HepG2 (cell line): Measurements from ENCODE around the gene CDC27. TPM values are rescaled to one million over a fixed set of nuclear protein-coding genes. Genes with fewer than 3 reads are reported as not detected.

Source experiments
- ATAC-seq: fragments of 200-7000 bp; cut with Tn5 transposase; 3 replicates; pipeline ENCODE4 v1.9.1; 2020; ENCODE audit warnings: mild to moderate bottlenecking, moderate library complexity
- BruUV-seq: library from RNA; stranded (reverse); fragments of 400-500 nt; replicated peaks from 2 replicates; lab custom pipeline; 2021; lab: Mats Ljungman, UMichigan
- CTCF ChIA-PET: fragments of 300-600 bp; formaldehyde crosslinking; extraction: SDS; loops from one replicate; lab custom pipeline; 2021; ENCODE audit warnings: low total read pairs, inconsistent platforms, low intra/inter-chr PET ratio; lab: Yijun Ruan, JAX
- POLR2A ChIA-PET: fragments of 350-600 bp; sonication (Branson Sonifier 250); formaldehyde crosslinking; loops from one replicate; lab custom pipeline; 2020; ENCODE audit warnings: antibody characterized with exemption, inconsistent platforms; lab: Yijun Ruan, JAX
- DNase-seq: peaks from one replicate; pipeline ENCODE4 v3.0.0-alpha.2; 2015; ENCODE audit warnings: low spot score
- FAIRE-seq: peaks from 3 replicates; lab custom pipeline; 2011; peaks lifted over from hg19 to GRCh38; lab: Jason Lieb, UNC
- H2AFZ ChIP-seq: one replicate; pipeline ENCODE4 v1.6.1; 2011; ENCODE audit warnings: low read length, inconsistent platforms
- H3K27ac ChIP-seq: fragments of 300-600 bp; 3 replicates; pipeline ENCODE4 v1.8.0; 2011; ENCODE audit warnings: mixed run types, mild to moderate bottlenecking, mixed read lengths, low read length, inconsistent platforms; ENCODE audit not compliant: insufficient read depth; ENCODE audit errors: extremely low read length
- H3K27me3 ChIP-seq, 2 experiments: fragments of 200-600 bp in 1 of 2; 2 replicates in 1 of 2; 3 replicates in 1 of 2; pipeline versions ENCODE4 v1.6.0 to v1.8.0; 2011; ENCODE audit warnings: low read length in 2 of 2, mild to moderate bottlenecking in 2 of 2, moderate library complexity in 2 of 2, inconsistent platforms in 1 of 2; ENCODE audit not compliant: insufficient read depth in 2 of 2, control insufficient read depth in 1 of 2
- H3K36me3 ChIP-seq, 2 experiments: fragments of 200-600 bp in 1 of 2; replicated peaks in 1 of 2; 2 replicates in 1 of 2; 3 replicates in 1 of 2; pipeline versions ENCODE4 v1.5.1 to v1.8.0; 2011; ENCODE audit warnings: low read length in 2 of 2, inconsistent platforms in 1 of 2; ENCODE audit not compliant: insufficient read depth in 2 of 2, control insufficient read depth in 1 of 2
- H3K4me1 ChIP-seq: 2 replicates; pipeline ENCODE4 v1.5.1; 2012; ENCODE audit warnings: low read length, inconsistent platforms; ENCODE audit not compliant: insufficient read depth
- H3K4me2 ChIP-seq: 2 replicates; pipeline ENCODE4 v1.6.0; 2011; ENCODE audit warnings: low read depth, low read length, inconsistent platforms
- H3K4me3 ChIP-seq, 3 experiments: fragments of 200-600 bp in 1 of 3; sonication (generic), shearing (Covaris generic) in 1 of 3; replicated peaks in 1 of 3; 2 replicates each; pipeline ENCODE4 v1.5.1; 2011 to 2016; ENCODE audit warnings: low read length in 3 of 3, inconsistent platforms in 2 of 3, low read depth in 2 of 3, mild to moderate bottlenecking in 2 of 3, control low read depth in 1 of 3, mixed read lengths in 1 of 3; ENCODE audit not compliant: insufficient read depth in 1 of 3
- H3K79me2 ChIP-seq: one replicate; pipeline ENCODE4 v1.6.1; 2011; ENCODE audit warnings: low read length, inconsistent platforms; ENCODE audit not compliant: insufficient read depth
- H3K9ac ChIP-seq: 2 replicates; pipeline ENCODE4 v1.6.0; 2011; ENCODE audit warnings: mild to moderate bottlenecking, low read depth, low read length, inconsistent platforms; ENCODE audit not compliant: insufficient read depth
- H3K9me3 ChIP-seq: 2 replicates; pipeline ENCODE4 v1.5.1; 2012; ENCODE audit warnings: mild to moderate bottlenecking, low read length
- H4K20me1 ChIP-seq: 2 replicates; pipeline ENCODE4 v1.6.0; 2011; ENCODE audit warnings: inconsistent platforms, mild to moderate bottlenecking, low read length, moderate library complexity; ENCODE audit not compliant: insufficient read depth
- AGO2 ChIP-seq: fragments of 200-400 bp; formaldehyde crosslinking; optimal IDR thresholded peaks from 2 replicates; pipeline ENCODE3; 2017; ENCODE audit warnings: mild to moderate bottlenecking, low read depth, low read length, moderate library complexity
- GABPA ChIP-seq, 2 experiments: IDR thresholded peaks; 2 replicates each; pipeline ENCODE4 v1.6.1; 2011 to 2016; ENCODE audit warnings: low read depth in 2 of 2, low read length in 1 of 2, missing biosample characterization in 1 of 2, missing genetic modification characterization in 1 of 2
- IKZF4 ChIP-seq: sonication (generic); formaldehyde crosslinking; IDR thresholded peaks from 2 replicates; pipeline ENCODE4 v1.5.1; 2020; ENCODE audit warnings: borderline replicate concordance, mild to moderate bottlenecking, low read depth, missing genetic modification reagents; ENCODE audit errors: not compliant biosample characterization
- THYN1 ChIP-seq: sonication (generic); formaldehyde crosslinking; IDR thresholded peaks from 2 replicates; pipeline ENCODE4 v1.8.1; 2023; ENCODE audit warnings: low read depth, mild to moderate bottlenecking, moderate library complexity, missing genetic modification reagents, borderline replicate concordance
- ZC3H4 ChIP-seq: sonication (generic); formaldehyde crosslinking; IDR thresholded peaks from 2 replicates; pipeline ENCODE4 v1.4.0; 2020; ENCODE audit warnings: missing genetic modification reagents, borderline replicate concordance
- ZNF224 ChIP-seq: sonication (generic); formaldehyde crosslinking; IDR thresholded peaks from 2 replicates; pipeline ENCODE4 v1.5.0; 2020; ENCODE audit warnings: mild to moderate bottlenecking, missing genetic modification reagents
- ZNF605 ChIP-seq: sonication (generic); formaldehyde crosslinking; IDR thresholded peaks from 2 replicates; pipeline ENCODE4 v1.8.0; 2022; ENCODE audit warnings: mild to moderate bottlenecking, missing genetic modification reagents
- ZNF652 ChIP-seq: IDR thresholded peaks from 2 replicates; pipeline ENCODE4 v1.6.1; 2016; ENCODE audit warnings: low read depth, borderline replicate concordance
- ZNF768 ChIP-seq: sonication (generic); formaldehyde crosslinking; IDR thresholded peaks from 2 replicates; pipeline ENCODE4 v1.4.0; 2020; ENCODE audit warnings: missing genetic modification reagents
- WGBS: methylation state at CpG from one replicate; pipeline ENCODE4 v1.1.6; 2017; ENCODE audit warnings: low lambda C conversion rate; 5-methylcytosine and 5-hydroxymethylcytosine counted together
- in situ Hi-C: cut with HindIII; loops from 2 replicates; pipeline ENCODE4 v1.10.0; 2017; ENCODE audit warnings: low pct_unique_long_range_greater_than_20kb; ENCODE audit not compliant: extremely low pct_ligation_motif_present
- intact Hi-C: fragments of 100-400 bp; cut with micrococcal nuclease; formaldehyde crosslinking; loops from one replicate; pipeline ENCODE4 v1.10.0; 2022; ENCODE audit not compliant: unreplicated experiment
- polyA plus RNA-seq, 8 experiments: library from polyadenylated mRNA; depleted of rRNA in 3 of 8; stranded (reverse) in 7 of 8; unstranded in 1 of 8; fragments of >200 nt; fragmentation: Illumina TruSeq in 4 of 8; extraction: Trizol in 4 of 8; gene quantifications; 2 replicates each; pipeline versions ENCODE4 v1.2.1 to v1.2.3, GENCODE V29; 2011 to 2016; ENCODE audit warnings: low read depth in 4 of 8, missing spikeins in 1 of 8, mixed read lengths in 1 of 8; ENCODE audit not compliant: insufficient read depth in 1 of 8
- total RNA-seq, 5 experiments: library from RNA; depleted of rRNA; stranded (reverse); fragments of >200 nt; fragmentation: Illumina TruSeq; extraction: Trizol; gene quantifications; 2 replicates each; pipeline ENCODE4 v1.2.3, GENCODE V29; 2016; ENCODE audit warnings: low read depth in 1 of 5
- TF ChIP-seq, protein P1 (sequence below): sonication (generic); formaldehyde crosslinking; IDR thresholded peaks from 2 replicates; pipeline ENCODE4 v1.5.0; 2020; ENCODE audit warnings: mild to moderate bottlenecking, missing genetic modification reagents

The CDC27 gene
- total and polyA plus RNA-seq, 2 of the 13 experiments (the other 11 are each of a cell fraction or from before 2014, with no cell fraction given): 80.7 to 102 TPM

GRCh38 chr17:47159315-47159714 lies 29.8 kb downstream of the CDC27 start:
- Histone ChIP-seq H3K36me3 (peaks cover 20 to 74% of the 10 kb centered on the region in 2 experiments), H3K4me2 (no peak overlapping the region), H3K4me3 (no peak overlapping the region), H4K20me1 (no peaks in the 10 kb centered on the region), H3K27me3 (no peaks in the 10 kb centered on the region), H3K4me1 (no peaks in the 10 kb centered on the region), H3K79me2 (no peaks in the 10 kb centered on the region), H3K27ac (no peak overlapping the region), H2AFZ (no peak overlapping the region), H3K9me3 (no peaks in the 10 kb centered on the region), H3K9ac (no peak overlapping the region)
- WGBS: over 99% methylated on average over 14 of the region's 18 CpGs
- no peak for FAIRE-seq
- CTCF ChIA-PET: no interaction called here
- intact Hi-C loops (no loop called here), in situ Hi-C loops (no loop called here)
- TF ChIP-seq GABPA (IDR thresholded peaks at IDR 0.05; ENCODE audit: low read depth, low read length): 0 out of 2 replicates have a peak, but pooled peaks have one; percentile 8
- no peak for TF ChIP-seq GABPA (CRISPR knock-in tag; IDR thresholded peaks at IDR 0.05; ENCODE audit: low read depth)
- TF ChIP-seq, protein P1, sequence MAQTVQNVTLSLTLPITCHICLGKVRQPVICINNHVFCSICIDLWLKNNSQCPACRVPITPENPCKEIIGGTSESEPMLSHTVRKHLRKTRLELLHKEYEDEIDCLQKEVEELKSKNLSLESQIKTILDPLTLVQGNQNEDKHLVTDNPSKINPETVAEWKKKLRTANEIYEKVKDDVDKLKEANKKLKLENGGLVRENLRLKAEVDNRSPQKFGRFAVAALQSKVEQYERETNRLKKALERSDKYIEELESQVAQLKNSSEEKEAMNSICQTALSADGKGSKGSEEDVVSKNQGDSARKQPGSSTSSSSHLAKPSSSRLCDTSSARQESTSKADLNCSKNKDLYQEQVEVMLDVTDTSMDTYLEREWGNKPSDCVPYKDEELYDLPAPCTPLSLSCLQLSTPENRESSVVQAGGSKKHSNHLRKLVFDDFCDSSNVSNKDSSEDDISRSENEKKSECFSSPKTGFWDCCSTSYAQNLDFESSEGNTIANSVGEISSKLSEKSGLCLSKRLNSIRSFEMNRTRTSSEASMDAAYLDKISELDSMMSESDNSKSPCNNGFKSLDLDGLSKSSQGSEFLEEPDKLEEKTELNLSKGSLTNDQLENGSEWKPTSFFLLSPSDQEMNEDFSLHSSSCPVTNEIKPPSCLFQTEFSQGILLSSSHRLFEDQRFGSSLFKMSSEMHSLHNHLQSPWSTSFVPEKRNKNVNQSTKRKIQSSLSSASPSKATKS: no peak
- TF ChIP-seq ZNF224: peak; percentile 38; the same call in 1 of the 2 replicates
- peak; percentile 66 for TF ChIP-seq AGO2
- 0 out of 2 replicates have a peak, but pooled peaks have one; percentile 13 for TF ChIP-seq ZNF768
- POLR2A ChIA-PET: no interaction called here
- no peak for DNase-seq
- no peak for ATAC-seq
- no TSS peak for BruUV-seq

GRCh38 chr17:47145351-47145750 lies 43.7 kb downstream of the CDC27 start:
- BruUV-seq: no TSS peak
- WGBS: 94% methylated on average over 6 of the region's 6 CpGs
- ATAC-seq (no peak), FAIRE-seq (no peak), DNase-seq (no peak)
- in situ Hi-C loops: no loop called here
- no peaks in the 10 kb centered on the region for H3K79me2 ChIP-seq
- no peak overlapping the region for H3K27ac ChIP-seq
- no peaks in the 10 kb centered on the region for H3K9me3 ChIP-seq
- H2AFZ ChIP-seq: no peak overlapping the region
- H3K4me1 ChIP-seq: no peaks in the 10 kb centered on the region
- TF ChIP-seq ZNF652 (CRISPR knock-in tag): no peak
- TF ChIP-seq ZC3H4 (CRISPR knock-in tag): no peak
- no peak for TF ChIP-seq IKZF4 (CRISPR knock-in tag)
- TF ChIP-seq ZNF605 (CRISPR knock-in tag): no peak
- no peak for TF ChIP-seq THYN1
- no peaks in the 10 kb centered on the region for H3K27me3 ChIP-seq
- no peaks in the 10 kb centered on the region for H4K20me1 ChIP-seq
- H3K4me2 ChIP-seq: no peak overlapping the region
- CTCF ChIA-PET: no interaction called here
- POLR2A ChIA-PET: no interaction called here
- intact Hi-C loops: no loop called here
- H3K36me3 ChIP-seq: peaks cover 22 to 79% of the 10 kb centered on the region in 2 experiments
- H3K4me3 ChIP-seq: no peak overlapping the region
- H3K9ac ChIP-seq: no peak overlapping the region
